ENCODE measurements around the gene SRSF4. TPM values are rescaled to one million over a fixed set of nuclear protein-coding genes. Genes with fewer than 3 reads are reported as not detected.

Gene SRSF4
- polyA plus RNA-seq, 1 donor from 2014 or later: 59.7 TPM

- no peak overlapping the region for H2AFZ ChIP-seq (ENCODE audit: low read depth, low read length)
- no peaks in the 10 kb centered on the region for H3K27me3 ChIP-seq (ENCODE audit: insufficient read depth, low read depth, low read length)
- no peak overlapping the region for H3K4me2 ChIP-seq (ENCODE audit: low read length)
- TF ChIP-seq POLR2AphosphoS5 (IDR thresholded peaks at IDR 0.05): no peak
- no peak for TF ChIP-seq CTCF (IDR thresholded peaks at IDR 0.05; ENCODE audit: poor library complexity, severe bottlenecking)
- TF ChIP-seq EZH2 (IDR thresholded peaks at IDR 0.05; ENCODE audit: borderline replicate concordance, insufficient read depth, low read length, poor library complexity, severe bottlenecking): no peak
- TF ChIP-seq REST (IDR thresholded peaks at IDR 0.05; ENCODE audit: borderline replicate concordance): no peak
- no peak for TF ChIP-seq MXI1 (conservative IDR thresholded peaks at IDR 0.05; ENCODE audit: poor library complexity, severe bottlenecking)
- TF ChIP-seq SMC3 (conservative IDR thresholded peaks at IDR 0.05; ENCODE audit: poor library complexity): no peak
- TF ChIP-seq TAF1 (IDR thresholded peaks at IDR 0.05; ENCODE audit: low read depth): no peak
- TF ChIP-seq RAD21 (conservative IDR thresholded peaks at IDR 0.05): no peak
- no peak for TF ChIP-seq EP300 (conservative IDR thresholded peaks at IDR 0.05; ENCODE audit: poor library complexity, severe bottlenecking)
- H3K9me3 ChIP-seq (ENCODE audit: low read length): no peaks in the 10 kb centered on the region
- H4K20me1 ChIP-seq (ENCODE audit: insufficient read depth): no peaks in the 10 kb centered on the region
- no peak overlapping the region for H3K4me3 ChIP-seq (ENCODE audit: low read length)
- no peaks in the 10 kb centered on the region for H3F3A ChIP-seq (ENCODE audit: insufficient read depth, low read length, poor library complexity, severe bottlenecking)
- H3K27ac ChIP-seq (ENCODE audit: low read length): no peak overlapping the region
- H3K9me2 ChIP-seq (ENCODE audit: insufficient read depth, low read length): no peaks in the 10 kb centered on the region
- no peaks in the 10 kb centered on the region for H3K79me2 ChIP-seq (replicated peaks; ENCODE audit: insufficient read depth, low read length)
- no peak overlapping the region for H3K9ac ChIP-seq (ENCODE audit: low read length)
- H3K36me3 ChIP-seq (ENCODE audit: insufficient read depth, low read length): peaks cover 4% of the 10 kb centered on the region
Observed at GRCh38 chr1:29144178-29144577, 37.5 kb downstream of the SRSF4 start.

- no peak overlapping the region for H3K27ac ChIP-seq (ENCODE audit: low read length)
- H3K9me3 ChIP-seq (ENCODE audit: low read length): no peaks in the 10 kb centered on the region
- no peaks in the 10 kb centered on the region for H4K20me1 ChIP-seq (ENCODE audit: insufficient read depth)
Observed at GRCh38 chr1:29142714-29143113, 39.0 kb downstream of the SRSF4 start.

More at GRCh38 chr1:29142714-29143113, 39.0 kb downstream of the SRSF4 start:
- Histone ChIP-seq H3K9me2 (ENCODE audit: insufficient read depth, low read length) (no peaks in the 10 kb centered on the region), H3K27me3 (ENCODE audit: insufficient read depth, low read depth, low read length) (no peaks in the 10 kb centered on the region), H3K9ac (ENCODE audit: low read length) (no peak overlapping the region), H3K4me2 (ENCODE audit: low read length) (no peak overlapping the region), H3K36me3 (ENCODE audit: insufficient read depth, low read length) (no peaks in the 10 kb centered on the region), H3K4me3 (ENCODE audit: low read length) (no peak overlapping the region), H3K79me2 (replicated peaks; ENCODE audit: insufficient read depth, low read length) (no peaks in the 10 kb centered on the region), H3F3A (ENCODE audit: insufficient read depth, low read length, poor library complexity, severe bottlenecking) (no peaks in the 10 kb centered on the region), H2AFZ (ENCODE audit: low read depth, low read length) (no peak overlapping the region)
- no peak for TF ChIP-seq EZH2 (IDR thresholded peaks at IDR 0.05; ENCODE audit: borderline replicate concordance, insufficient read depth, low read length, poor library complexity, severe bottlenecking)
- TF ChIP-seq REST (IDR thresholded peaks at IDR 0.05; ENCODE audit: borderline replicate concordance): no peak
- no peak for TF ChIP-seq SMC3 (conservative IDR thresholded peaks at IDR 0.05; ENCODE audit: poor library complexity)
- no peak for TF ChIP-seq TAF1 (IDR thresholded peaks at IDR 0.05; ENCODE audit: low read depth)
- no peak for TF ChIP-seq POLR2AphosphoS5 (IDR thresholded peaks at IDR 0.05)
- no peak for TF ChIP-seq MXI1 (conservative IDR thresholded peaks at IDR 0.05; ENCODE audit: poor library complexity, severe bottlenecking)
- TF ChIP-seq EP300 (conservative IDR thresholded peaks at IDR 0.05; ENCODE audit: poor library complexity, severe bottlenecking): no peak
- TF ChIP-seq CTCF (IDR thresholded peaks at IDR 0.05; ENCODE audit: poor library complexity, severe bottlenecking): no peak
- TF ChIP-seq RAD21 (conservative IDR thresholded peaks at IDR 0.05): no peak
